GM19468 (cell line): ENCODE data around the gene GYG1.
A peak's percentile ranks its signal among the peaks of the same experiment; 100 is the strongest.
"Not testable (repeated sequence)": the region's sequence is repeated elsewhere in the genome, so short reads cannot be mapped to it uniquely, and the experiment has no call there.

Experiments used
- ATAC-seq: cut with Tn5 transposase; IDR thresholded peaks from one replicate; pipeline ENCODE4 v1.9.1; 2021; ENCODE audit warnings: mild to moderate bottlenecking, moderate library complexity, moderate number of reproducible peaks; ENCODE audit not compliant: unreplicated experiment; ENCODE audit errors: extremely low read depth

Gene GYG1

GRCh38 chr3:148981273-148981672 lies 10.1 kb upstream of the GYG1 start:
- ATAC-seq: no peak

- not testable (repeated sequence) for ATAC-seq
Measured at GRCh38 chr3:148987551-148987950, 3.8 kb upstream of the GYG1 start.

- ATAC-seq: no peak
Measured at GRCh38 chr3:148990236-148990635, 1.1 kb upstream of the GYG1 start.

- ATAC-seq: no peak
Measured at GRCh38 chr3:148992027-148992634, 791 bp downstream of the GYG1 start.

GRCh38 chr3:148992635-148993255 lies 1.4 kb downstream of the GYG1 start:
- no peak for ATAC-seq

GRCh38 chr3:148997623-148998022 lies 6.3 kb downstream of the GYG1 start:
- ATAC-seq: no peak

GRCh38 chr3:148998297-148998696 lies 7.0 kb downstream of the GYG1 start:
- no peak for ATAC-seq

GRCh38 chr3:148998715-148999423 lies 7.5 kb downstream of the GYG1 start:
- ATAC-seq: no peak

GRCh38 chr3:148999806-149000205 lies 8.5 kb downstream of the GYG1 start:
- ATAC-seq: no peak

GRCh38 chr3:149000206-149000745 lies 8.9 kb downstream of the GYG1 start:
- ATAC-seq: no peak

- no peak for ATAC-seq
Measured at GRCh38 chr3:149001727-149002126, 10.4 kb downstream of the GYG1 start.

GRCh38 chr3:149003653-149004305 lies 12.4 kb downstream of the GYG1 start:
- peak; percentile 42 for ATAC-seq

- ATAC-seq: no peak
Measured at GRCh38 chr3:149004622-149005021, 13.3 kb downstream of the GYG1 start.

GRCh38 chr3:149005416-149005815 lies 14.1 kb downstream of the GYG1 start:
- ATAC-seq: no peak

- no peak for ATAC-seq
Measured at GRCh38 chr3:149007567-149008257, 16.4 kb downstream of the GYG1 start.

GRCh38 chr3:149009732-149010131 lies 18.4 kb downstream of the GYG1 start:
- no peak for ATAC-seq

GRCh38 chr3:149010504-149010951 lies 19.2 kb downstream of the GYG1 start:
- no peak for ATAC-seq

GRCh38 chr3:149010966-149011365 lies 19.6 kb downstream of the GYG1 start:
- ATAC-seq: no peak

GRCh38 chr3:149011676-149012075 lies 20.3 kb downstream of the GYG1 start:
- no peak for ATAC-seq

- ATAC-seq: no peak
Measured at GRCh38 chr3:149013726-149014125, 22.4 kb downstream of the GYG1 start.
